Measurements from ENCODE around the gene MIER2.

Gene MIER2

GRCh38 chr19:374183-374885, 29.7 kb upstream of the MIER2 start:
- TF ChIP-seq POLR2AphosphoS5 (IDR thresholded peaks at IDR 0.05; ENCODE audit: low read depth, low read length): no peak
- no peak for TF ChIP-seq FOXP2 (optimal IDR thresholded peaks at IDR 0.05; ENCODE audit: borderline replicate concordance, extremely low read depth, extremely low read length, insufficient read depth)
- TF ChIP-seq, protein P1, sequence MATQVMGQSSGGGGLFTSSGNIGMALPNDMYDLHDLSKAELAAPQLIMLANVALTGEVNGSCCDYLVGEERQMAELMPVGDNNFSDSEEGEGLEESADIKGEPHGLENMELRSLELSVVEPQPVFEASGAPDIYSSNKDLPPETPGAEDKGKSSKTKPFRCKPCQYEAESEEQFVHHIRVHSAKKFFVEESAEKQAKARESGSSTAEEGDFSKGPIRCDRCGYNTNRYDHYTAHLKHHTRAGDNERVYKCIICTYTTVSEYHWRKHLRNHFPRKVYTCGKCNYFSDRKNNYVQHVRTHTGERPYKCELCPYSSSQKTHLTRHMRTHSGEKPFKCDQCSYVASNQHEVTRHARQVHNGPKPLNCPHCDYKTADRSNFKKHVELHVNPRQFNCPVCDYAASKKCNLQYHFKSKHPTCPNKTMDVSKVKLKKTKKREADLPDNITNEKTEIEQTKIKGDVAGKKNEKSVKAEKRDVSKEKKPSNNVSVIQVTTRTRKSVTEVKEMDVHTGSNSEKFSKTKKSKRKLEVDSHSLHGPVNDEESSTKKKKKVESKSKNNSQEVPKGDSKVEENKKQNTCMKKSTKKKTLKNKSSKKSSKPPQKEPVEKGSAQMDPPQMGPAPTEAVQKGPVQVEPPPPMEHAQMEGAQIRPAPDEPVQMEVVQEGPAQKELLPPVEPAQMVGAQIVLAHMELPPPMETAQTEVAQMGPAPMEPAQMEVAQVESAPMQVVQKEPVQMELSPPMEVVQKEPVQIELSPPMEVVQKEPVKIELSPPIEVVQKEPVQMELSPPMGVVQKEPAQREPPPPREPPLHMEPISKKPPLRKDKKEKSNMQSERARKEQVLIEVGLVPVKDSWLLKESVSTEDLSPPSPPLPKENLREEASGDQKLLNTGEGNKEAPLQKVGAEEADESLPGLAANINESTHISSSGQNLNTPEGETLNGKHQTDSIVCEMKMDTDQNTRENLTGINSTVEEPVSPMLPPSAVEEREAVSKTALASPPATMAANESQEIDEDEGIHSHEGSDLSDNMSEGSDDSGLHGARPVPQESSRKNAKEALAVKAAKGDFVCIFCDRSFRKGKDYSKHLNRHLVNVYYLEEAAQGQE (IDR thresholded peaks at IDR 0.05; ENCODE audit: insufficient read depth in 1 of 2, low read depth in 2 of 2, low read length in 2 of 2): no peak
- TF ChIP-seq SIN3A (IDR thresholded peaks at IDR 0.05; ENCODE audit: borderline replicate concordance, insufficient read depth, low read length): no peak

DNA sequence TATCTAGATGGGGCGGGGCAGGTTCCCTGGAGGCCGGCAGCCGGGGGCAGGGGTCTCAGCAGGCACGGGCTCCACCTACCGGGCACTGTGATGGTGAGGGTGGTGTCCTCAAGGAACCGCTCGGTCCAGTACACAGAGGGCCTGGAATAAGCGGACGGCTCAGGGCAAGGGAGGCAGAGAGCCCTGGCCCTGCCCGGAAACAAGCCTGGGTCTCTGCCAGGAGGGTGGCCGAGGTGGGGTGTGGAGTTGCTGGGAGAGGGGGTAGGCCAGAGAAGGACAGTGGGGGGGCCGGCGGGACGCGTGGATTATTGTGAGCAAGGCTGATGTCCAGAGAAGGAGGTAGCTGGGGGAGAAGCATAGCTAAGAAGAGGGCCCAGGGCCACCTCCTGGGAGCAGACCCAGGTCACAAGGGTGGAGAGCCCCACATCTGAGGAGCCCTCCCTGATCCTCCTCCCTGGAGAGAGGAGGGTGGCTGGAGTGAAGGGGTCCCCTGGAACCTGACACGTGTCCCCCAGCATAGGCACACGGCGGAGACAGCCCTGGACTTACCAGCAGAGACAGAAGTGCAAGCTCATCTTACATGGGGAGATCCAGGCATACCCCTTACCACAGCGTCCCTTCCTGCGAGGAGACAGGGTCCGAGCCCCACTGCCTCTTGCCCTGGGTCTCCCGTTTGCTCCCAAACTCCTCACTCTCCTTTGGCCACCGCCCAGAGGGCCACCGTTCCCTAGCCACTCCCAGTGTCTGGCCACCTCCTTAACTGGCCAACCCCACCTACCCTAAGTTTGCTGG, 29.0 kb upstream of the MIER2 start:
- TF ChIP-seq SIN3A (IDR thresholded peaks at IDR 0.05; ENCODE audit: borderline replicate concordance, insufficient read depth, low read length): no peak
- no peak for TF ChIP-seq TAF1 (IDR thresholded peaks at IDR 0.05; ENCODE audit: borderline replicate concordance, insufficient read depth, low read length)
- no peak for TF ChIP-seq FOXP2 (optimal IDR thresholded peaks at IDR 0.05; ENCODE audit: borderline replicate concordance, extremely low read depth, extremely low read length, insufficient read depth)
- TF ChIP-seq, protein P1 (IDR thresholded peaks at IDR 0.05; ENCODE audit: insufficient read depth in 1 of 2, low read depth in 2 of 2, low read length in 2 of 2): no peak
- TF ChIP-seq POLR2AphosphoS5 (IDR thresholded peaks at IDR 0.05; ENCODE audit: low read depth, low read length): no peak

DNA sequence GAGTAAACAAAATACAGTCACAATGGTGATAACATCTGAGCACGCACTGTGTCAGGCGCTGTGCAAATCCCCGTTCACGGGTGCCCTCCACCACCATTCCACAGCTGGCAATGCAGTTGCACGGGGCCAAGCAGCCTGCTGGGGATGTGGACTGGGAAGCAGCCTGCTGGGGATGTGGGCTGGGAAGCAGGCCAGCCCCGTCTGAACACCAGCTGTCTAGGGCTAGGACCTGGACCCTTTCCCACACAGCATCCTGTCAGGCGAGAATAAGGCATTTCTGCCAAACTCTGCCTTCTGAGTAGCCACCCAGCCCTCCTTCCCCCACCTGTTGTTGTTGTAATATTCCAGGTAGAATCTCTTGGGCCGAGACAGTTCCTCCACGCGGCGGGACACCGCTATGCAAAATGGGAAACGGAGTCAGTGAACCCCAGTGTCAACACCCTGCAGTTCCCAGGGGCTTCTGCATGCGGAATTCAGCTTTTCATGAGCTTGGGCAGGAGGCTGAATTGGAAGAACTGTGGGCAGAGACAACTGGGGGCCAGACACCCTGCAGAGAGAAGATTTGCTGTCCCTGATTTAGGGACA, 27.8 kb upstream of the MIER2 start:
- no peak for TF ChIP-seq SIN3A (IDR thresholded peaks at IDR 0.05; ENCODE audit: borderline replicate concordance, insufficient read depth, low read length)
- TF ChIP-seq FOXP2 (optimal IDR thresholded peaks at IDR 0.05; ENCODE audit: borderline replicate concordance, extremely low read depth, extremely low read length, insufficient read depth): peak; percentile 61

DNA sequence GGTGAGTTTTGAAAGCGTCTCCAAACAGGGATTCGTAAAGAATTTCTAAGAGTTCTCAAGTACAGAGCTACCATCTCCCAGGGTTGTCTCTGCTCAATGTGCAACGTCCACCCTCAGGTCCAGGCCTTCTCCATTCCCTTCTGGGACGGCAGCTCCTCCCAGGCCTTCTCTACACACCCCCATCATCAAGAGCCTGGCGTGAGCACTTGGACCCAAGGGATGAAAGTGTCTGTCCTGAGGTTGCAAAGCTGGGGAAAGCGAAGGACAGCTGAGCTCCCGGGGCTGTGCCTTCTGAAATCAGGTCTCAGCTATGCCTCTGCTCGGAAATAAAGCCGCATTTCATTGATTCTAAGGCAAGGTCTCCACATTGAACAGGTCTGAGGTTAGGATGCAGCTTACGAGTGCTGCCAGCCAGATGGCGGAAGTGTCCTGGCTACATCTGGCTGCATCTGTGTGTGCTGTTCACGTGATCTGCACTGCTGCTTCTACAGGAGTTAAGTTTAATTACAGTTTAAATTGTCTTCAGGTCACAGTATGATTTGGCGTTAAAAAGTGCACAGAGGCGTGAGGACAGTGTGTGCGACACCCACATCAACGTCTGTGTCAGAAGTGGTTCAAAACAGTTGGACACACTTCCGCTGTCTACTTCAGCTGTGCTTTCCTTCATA, 27.0 kb upstream of the MIER2 start:
- TF ChIP-seq TAF1 (IDR thresholded peaks at IDR 0.05; ENCODE audit: borderline replicate concordance, insufficient read depth, low read length): no peak
- TF ChIP-seq POLR2AphosphoS5 (IDR thresholded peaks at IDR 0.05; ENCODE audit: low read depth, low read length): no peak
- no peak for TF ChIP-seq FOXP2 (optimal IDR thresholded peaks at IDR 0.05; ENCODE audit: borderline replicate concordance, extremely low read depth, extremely low read length, insufficient read depth)
- no peak for TF ChIP-seq SIN3A (IDR thresholded peaks at IDR 0.05; ENCODE audit: borderline replicate concordance, insufficient read depth, low read length)
- TF ChIP-seq, protein P1 (IDR thresholded peaks at IDR 0.05; ENCODE audit: insufficient read depth in 1 of 2, low read depth in 2 of 2, low read length in 2 of 2): no peak

DNA sequence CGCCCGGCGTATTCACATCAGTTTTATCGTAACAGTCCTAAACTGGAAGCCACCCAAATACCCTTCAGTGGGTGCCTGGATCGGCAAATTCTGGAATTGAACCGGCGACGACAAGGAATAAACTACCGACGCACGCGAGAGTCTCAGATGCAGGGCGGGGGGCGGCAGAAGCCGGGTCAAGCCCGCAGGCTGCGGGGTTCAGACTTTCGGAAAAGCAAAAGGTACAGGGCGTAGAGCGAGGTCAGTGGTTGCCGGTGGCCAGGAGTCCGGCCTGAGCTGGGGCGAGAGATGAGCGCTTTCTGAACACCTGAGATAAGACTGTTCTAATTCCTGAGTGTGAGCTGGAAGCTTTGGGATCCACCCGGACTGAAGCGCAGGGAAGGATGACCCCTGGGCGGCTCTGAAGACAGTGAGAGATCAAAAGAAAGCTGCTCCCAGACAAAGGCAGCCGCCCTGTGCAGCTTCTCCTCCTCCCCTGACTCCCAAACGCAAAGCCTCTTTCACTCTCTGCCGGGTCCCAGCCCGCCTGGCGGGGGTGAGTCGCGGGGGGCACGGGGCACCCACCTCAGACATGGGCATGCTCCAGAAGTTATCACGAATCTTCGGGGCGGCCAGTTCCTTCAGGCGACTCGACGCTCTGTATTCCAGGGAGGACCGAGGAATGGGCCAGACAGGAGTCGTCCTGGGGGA, 26.2 kb upstream of the MIER2 start:
- no peak for TF ChIP-seq FOXP2 (optimal IDR thresholded peaks at IDR 0.05; ENCODE audit: borderline replicate concordance, extremely low read depth, extremely low read length, insufficient read depth)

Data from PFSK-1 (cell line).